ENCODE measurements around the gene ATP6V0E2.

Gene ATP6V0E2

DNA sequence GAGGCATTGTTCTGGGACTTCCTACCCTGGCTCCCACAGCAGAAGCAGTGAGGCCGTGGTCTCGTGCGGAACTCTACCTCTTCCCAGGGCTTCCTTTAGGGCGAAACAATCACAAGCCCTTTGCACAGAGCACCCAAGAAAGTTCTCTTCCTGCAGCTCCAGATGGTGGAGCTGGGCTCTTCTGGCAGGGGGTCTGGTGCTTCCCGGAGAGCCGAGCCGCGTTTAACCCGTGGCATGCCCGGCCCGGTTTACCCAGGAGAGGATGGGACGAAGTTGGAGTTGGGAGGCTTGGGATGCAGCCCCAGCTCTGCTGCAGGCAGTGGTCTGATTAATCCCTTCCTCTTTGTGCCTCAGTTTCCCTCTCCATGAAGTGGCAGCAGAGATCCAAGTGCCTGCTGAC is 9.0 kb upstream of the ATP6V0E2 start:
- Histone ChIP-seq H3K4me3 (ENCODE audit: low read length) (no peak overlapping the region), H3K36me3 (replicated peaks; ENCODE audit: low read depth, low read length) (no peaks in the 10 kb centered on the region), H3K79me2 (ENCODE audit: low read length) (no peaks in the 10 kb centered on the region), H3K9ac (ENCODE audit: low read length) (no peak overlapping the region), H4K20me1 (ENCODE audit: insufficient read depth, low read length) (no peaks in the 10 kb centered on the region), H3K27ac (ENCODE audit: low read length) (no peak overlapping the region), H3K4me2 (ENCODE audit: low read length) (no peak overlapping the region), H3K27me3 (ENCODE audit: low read depth, low read length) (no peaks in the 10 kb centered on the region), H2AFZ (ENCODE audit: low read depth, low read length) (no peak overlapping the region), H3K9me3 (ENCODE audit: insufficient read depth, low read length) (no peaks in the 10 kb centered on the region), H3K4me1 (ENCODE audit: low read length) (no peaks in the 10 kb centered on the region)
- TF ChIP-seq, protein P1, sequence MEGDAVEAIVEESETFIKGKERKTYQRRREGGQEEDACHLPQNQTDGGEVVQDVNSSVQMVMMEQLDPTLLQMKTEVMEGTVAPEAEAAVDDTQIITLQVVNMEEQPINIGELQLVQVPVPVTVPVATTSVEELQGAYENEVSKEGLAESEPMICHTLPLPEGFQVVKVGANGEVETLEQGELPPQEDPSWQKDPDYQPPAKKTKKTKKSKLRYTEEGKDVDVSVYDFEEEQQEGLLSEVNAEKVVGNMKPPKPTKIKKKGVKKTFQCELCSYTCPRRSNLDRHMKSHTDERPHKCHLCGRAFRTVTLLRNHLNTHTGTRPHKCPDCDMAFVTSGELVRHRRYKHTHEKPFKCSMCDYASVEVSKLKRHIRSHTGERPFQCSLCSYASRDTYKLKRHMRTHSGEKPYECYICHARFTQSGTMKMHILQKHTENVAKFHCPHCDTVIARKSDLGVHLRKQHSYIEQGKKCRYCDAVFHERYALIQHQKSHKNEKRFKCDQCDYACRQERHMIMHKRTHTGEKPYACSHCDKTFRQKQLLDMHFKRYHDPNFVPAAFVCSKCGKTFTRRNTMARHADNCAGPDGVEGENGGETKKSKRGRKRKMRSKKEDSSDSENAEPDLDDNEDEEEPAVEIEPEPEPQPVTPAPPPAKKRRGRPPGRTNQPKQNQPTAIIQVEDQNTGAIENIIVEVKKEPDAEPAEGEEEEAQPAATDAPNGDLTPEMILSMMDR (IDR thresholded peaks at IDR 0.05; ENCODE audit: low read depth, low read length), result no peak
- TF ChIP-seq EZH2phosphoT487 (IDR thresholded peaks at IDR 0.05; ENCODE audit: low read depth), result no peak

DNA sequence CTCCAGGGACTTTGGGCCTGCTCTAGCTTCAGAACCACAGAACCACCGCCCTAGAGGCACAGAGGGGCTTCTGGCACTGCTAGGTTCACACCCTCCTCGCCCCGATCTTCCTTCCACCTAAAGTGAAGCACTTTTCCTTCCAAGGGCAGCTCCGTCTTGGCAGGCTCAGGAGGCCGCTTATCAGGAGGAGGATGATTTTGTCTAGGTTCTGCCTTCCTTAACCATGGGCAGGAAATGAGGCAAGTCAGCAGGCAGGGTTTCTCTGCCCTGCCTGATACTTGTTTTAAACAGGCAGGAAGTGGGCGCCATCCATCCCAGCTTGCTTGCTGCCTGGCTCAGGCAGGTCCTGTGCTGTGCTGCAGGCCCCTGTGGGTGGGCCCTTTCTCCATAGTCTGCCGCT is 8.3 kb upstream of the ATP6V0E2 start:
- Histone ChIP-seq H3K9me3 (ENCODE audit: insufficient read depth, low read length) (no peaks in the 10 kb centered on the region), H3K4me3 (ENCODE audit: low read length) (no peak overlapping the region), H3K9ac (ENCODE audit: low read length) (no peak overlapping the region), H3K27ac (ENCODE audit: low read length) (no peak overlapping the region), H3K79me2 (ENCODE audit: low read length) (no peaks in the 10 kb centered on the region), H4K20me1 (ENCODE audit: insufficient read depth, low read length) (no peaks in the 10 kb centered on the region), H2AFZ (ENCODE audit: low read depth, low read length) (no peak overlapping the region), H3K36me3 (replicated peaks; ENCODE audit: low read depth, low read length) (no peaks in the 10 kb centered on the region), H3K4me2 (ENCODE audit: low read length) (no peak overlapping the region), H3K4me1 (ENCODE audit: low read length) (no peaks in the 10 kb centered on the region), H3K27me3 (ENCODE audit: low read depth, low read length) (no peaks in the 10 kb centered on the region)
- no peak for TF ChIP-seq EZH2phosphoT487 (IDR thresholded peaks at IDR 0.05; ENCODE audit: low read depth)
- TF ChIP-seq, protein P1 (IDR thresholded peaks at IDR 0.05; ENCODE audit: low read depth, low read length), result no peak

DNA sequence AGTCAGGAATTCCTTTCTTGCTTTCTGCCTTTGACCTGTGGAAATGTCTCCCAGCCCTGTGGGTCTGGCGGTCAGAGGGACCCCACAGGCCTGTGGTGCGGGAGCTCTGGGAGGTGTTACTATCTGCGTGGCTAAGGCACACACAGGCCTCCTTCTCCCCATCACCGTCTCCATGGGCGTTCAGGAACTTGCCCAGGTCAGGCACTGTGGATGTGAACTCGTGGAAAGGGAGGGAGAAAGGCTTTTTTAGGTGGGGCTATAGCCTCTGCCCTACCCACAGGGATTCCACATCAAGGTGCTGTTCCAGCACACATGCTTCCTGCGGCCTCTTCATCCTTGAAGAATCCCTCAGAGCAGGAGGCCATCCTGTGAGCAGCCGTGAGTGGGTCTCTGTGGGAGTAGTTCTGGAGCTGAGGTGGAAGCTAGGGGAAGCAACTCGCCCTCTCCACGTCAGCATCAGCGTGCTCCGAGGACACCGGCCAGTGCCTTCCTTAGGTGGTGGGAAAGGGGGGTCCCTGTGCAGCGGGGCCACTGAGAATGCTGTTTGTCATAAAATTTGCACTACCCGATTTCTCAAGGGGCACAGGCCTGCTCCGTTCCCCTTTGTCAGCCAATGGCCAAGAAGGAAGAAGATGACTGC is 7.5 kb upstream of the ATP6V0E2 start:
- Histone ChIP-seq H3K4me2 (ENCODE audit: low read length) (no peak overlapping the region), H3K9me3 (ENCODE audit: insufficient read depth, low read length) (no peaks in the 10 kb centered on the region), H3K27ac (ENCODE audit: low read length) (no peak overlapping the region), H3K4me1 (ENCODE audit: low read length) (no peaks in the 10 kb centered on the region), H3K36me3 (replicated peaks; ENCODE audit: low read depth, low read length) (no peaks in the 10 kb centered on the region), H3K27me3 (ENCODE audit: low read depth, low read length) (no peaks in the 10 kb centered on the region), H4K20me1 (ENCODE audit: insufficient read depth, low read length) (no peaks in the 10 kb centered on the region), H3K79me2 (ENCODE audit: low read length) (no peaks in the 10 kb centered on the region), H3K4me3 (ENCODE audit: low read length) (no peak overlapping the region), H2AFZ (ENCODE audit: low read depth, low read length) (no peak overlapping the region), H3K9ac (ENCODE audit: low read length) (no peak overlapping the region)
- no peak for TF ChIP-seq EZH2phosphoT487 (IDR thresholded peaks at IDR 0.05; ENCODE audit: low read depth)
- TF ChIP-seq, protein P1 (IDR thresholded peaks at IDR 0.05; ENCODE audit: low read depth, low read length), result no peak

DNA sequence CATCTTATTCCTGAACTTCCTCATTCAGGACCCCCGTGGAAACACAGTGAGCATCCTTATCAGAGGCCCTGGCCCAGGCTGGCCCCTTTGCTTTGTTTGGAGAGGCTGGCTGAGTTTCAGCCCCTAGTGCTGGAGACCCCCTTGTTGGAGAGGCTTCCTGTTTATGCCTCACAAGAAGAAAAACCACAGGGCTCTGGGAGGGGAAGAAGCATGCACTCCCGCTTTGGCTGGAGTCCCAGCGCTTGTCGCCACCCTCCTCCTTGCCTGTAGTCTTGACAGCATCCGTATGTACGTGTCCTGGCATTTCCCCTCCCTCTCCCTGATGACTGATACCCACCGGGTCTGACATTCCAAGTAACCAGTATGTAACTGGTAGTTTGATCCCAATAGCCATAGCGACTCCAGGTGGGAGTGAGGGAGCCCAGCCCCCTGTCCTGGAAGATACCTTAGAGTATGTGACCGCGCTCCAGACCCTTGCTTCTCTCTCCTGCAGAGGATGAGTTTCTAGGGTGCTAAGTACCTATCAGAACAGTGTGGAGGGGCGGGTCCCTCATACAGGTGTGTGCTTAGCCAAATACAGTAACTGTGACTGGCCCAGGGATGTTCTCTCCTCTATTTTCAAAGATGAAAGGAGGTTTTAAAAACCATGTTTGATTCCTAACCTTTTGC is 6.9 kb upstream of the ATP6V0E2 start:
- Histone ChIP-seq H3K27ac (ENCODE audit: low read length) (no peak overlapping the region), H3K4me2 (ENCODE audit: low read length) (no peak overlapping the region), H3K9ac (ENCODE audit: low read length) (no peak overlapping the region), H4K20me1 (ENCODE audit: insufficient read depth, low read length) (no peaks in the 10 kb centered on the region), H2AFZ (ENCODE audit: low read depth, low read length) (no peak overlapping the region), H3K27me3 (ENCODE audit: low read depth, low read length) (no peaks in the 10 kb centered on the region), H3K4me1 (ENCODE audit: low read length) (no peaks in the 10 kb centered on the region), H3K36me3 (replicated peaks; ENCODE audit: low read depth, low read length) (no peaks in the 10 kb centered on the region), H3K4me3 (ENCODE audit: low read length) (no peak overlapping the region), H3K79me2 (ENCODE audit: low read length) (no peaks in the 10 kb centered on the region), H3K9me3 (ENCODE audit: insufficient read depth, low read length) (no peaks in the 10 kb centered on the region)
- TF ChIP-seq EZH2phosphoT487 (IDR thresholded peaks at IDR 0.05; ENCODE audit: low read depth), result no peak
- TF ChIP-seq, protein P1 (IDR thresholded peaks at IDR 0.05; ENCODE audit: low read depth, low read length), result no peak
